Parathyroid adenoma (tissue), 2 donors: ENCODE results near the gene G3BP2.

Experiments used
- H2AFZ ChIP-seq: fragments of 300-600 bp; sonication (generic); one replicate; pipeline ENCODE4 v1.7.0; 2017; ENCODE audit warnings: antibody characterized with exemption, mild to moderate bottlenecking
- H3K27ac ChIP-seq: fragments of 300-600 bp; sonication (generic); one replicate; pipeline ENCODE4 v1.7.0; 2017
- H3K27me3 ChIP-seq: fragments of 300-600 bp; sonication (generic); one replicate; pipeline ENCODE4 v1.7.0; 2017; ENCODE audit warnings: low read length; ENCODE audit not compliant: control insufficient read depth, insufficient read depth
- H3K36me3 ChIP-seq: fragments of 300-600 bp; sonication (generic); one replicate; pipeline ENCODE4 v1.7.0; 2017; ENCODE audit warnings: low read length; ENCODE audit not compliant: control insufficient read depth, insufficient read depth
- H3K4me1 ChIP-seq: fragments of 300-600 bp; sonication (generic); one replicate; pipeline ENCODE4 v1.7.0; 2017; ENCODE audit warnings: control low read depth
- H3K4me2 ChIP-seq: fragments of 300-600 bp; sonication (generic); one replicate; pipeline ENCODE4 v1.7.0; 2017; ENCODE audit warnings: low read length
- H3K4me3 ChIP-seq: fragments of 300-600 bp; sonication (generic); one replicate; pipeline ENCODE4 v1.7.0; 2017; ENCODE audit warnings: low read depth, low read length
- H3K79me2 ChIP-seq: fragments of 300-600 bp; sonication (generic); one replicate; pipeline ENCODE4 v1.7.0; 2017; ENCODE audit warnings: control low read depth
- H3K9ac ChIP-seq: fragments of 300-600 bp; sonication (generic); one replicate; pipeline ENCODE4 v1.7.0; 2017; ENCODE audit warnings: mild to moderate bottlenecking
- H3K9me3 ChIP-seq: fragments of 300-600 bp; sonication (generic); one replicate; pipeline ENCODE4 v1.7.0; 2017; ENCODE audit warnings: low read length; ENCODE audit not compliant: control insufficient read depth
- CTCF ChIP-seq: fragments of 300-600 bp; sonication (generic); IDR thresholded peaks from one replicate; pipeline ENCODE4 v1.7.0; 2017; ENCODE audit warnings: antibody characterized with exemption, mild to moderate bottlenecking
- donor health status: primary hyperparathyroidism.

Gene G3BP2

GRCh38 chr4:75605928-75606327 is 67.3 kb downstream of the G3BP2 start:
- Histone ChIP-seq H3K36me3 (no peaks in the 10 kb centered on the region), H2AFZ (no peak overlapping the region), H3K9me3 (no peaks in the 10 kb centered on the region), H3K4me1 (no peaks in the 10 kb centered on the region), H3K27me3 (no peaks in the 10 kb centered on the region), H3K27ac (no peak overlapping the region), H3K9ac (no peak overlapping the region), H3K4me2 (no peak overlapping the region), H3K4me3 (no peak overlapping the region), H3K79me2 (no peaks in the 10 kb centered on the region)
- TF ChIP-seq CTCF = no peak

- Histone ChIP-seq H3K27ac (no peak overlapping the region), H3K79me2 (no peaks in the 10 kb centered on the region), H3K4me3 (no peak overlapping the region), H3K36me3 (no peaks in the 10 kb centered on the region), H3K4me1 (no peaks in the 10 kb centered on the region), H3K9ac (no peak overlapping the region), H3K4me2 (no peak overlapping the region), H2AFZ (no peak overlapping the region), H3K27me3 (no peaks in the 10 kb centered on the region), H3K9me3 (no peaks in the 10 kb centered on the region)
- no peak for TF ChIP-seq CTCF
Observed at GRCh38 chr4:75599647-75600046, 73.6 kb downstream of the G3BP2 start.

GRCh38 chr4:75598390-75598789 is 74.8 kb downstream of the G3BP2 start:
- no peaks in the 10 kb centered on the region for H3K27me3 ChIP-seq
- H3K9me3 ChIP-seq = no peaks in the 10 kb centered on the region
- H2AFZ ChIP-seq = no peak overlapping the region
- H3K4me3 ChIP-seq = no peak overlapping the region
- no peaks in the 10 kb centered on the region for H3K4me1 ChIP-seq
- H3K9ac ChIP-seq = no peak overlapping the region
- no peaks in the 10 kb centered on the region for H3K79me2 ChIP-seq
- no peaks in the 10 kb centered on the region for H3K36me3 ChIP-seq
- TF ChIP-seq CTCF = no peak
- no peak overlapping the region for H3K4me2 ChIP-seq
- H3K27ac ChIP-seq = no peak overlapping the region

GRCh38 chr4:75596061-75596460 is 77.2 kb downstream of the G3BP2 start:
- Histone ChIP-seq H3K27ac (no peak overlapping the region), H3K27me3 (no peaks in the 10 kb centered on the region), H3K9ac (no peak overlapping the region), H3K9me3 (no peaks in the 10 kb centered on the region), H3K4me1 (no peaks in the 10 kb centered on the region), H3K4me3 (no peak overlapping the region), H3K4me2 (no peak overlapping the region), H3K36me3 (no peaks in the 10 kb centered on the region), H2AFZ (no peak overlapping the region), H3K79me2 (no peaks in the 10 kb centered on the region)
- no peak for TF ChIP-seq CTCF

- H3K9me3 ChIP-seq = no peaks in the 10 kb centered on the region
- H3K4me2 ChIP-seq = no peak overlapping the region
- no peak overlapping the region for H3K9ac ChIP-seq
- no peak overlapping the region for H2AFZ ChIP-seq
- no peaks in the 10 kb centered on the region for H3K4me1 ChIP-seq
- no peak overlapping the region for H3K27ac ChIP-seq
- H3K36me3 ChIP-seq = no peaks in the 10 kb centered on the region
- no peak for TF ChIP-seq CTCF
- no peaks in the 10 kb centered on the region for H3K27me3 ChIP-seq
- no peak overlapping the region for H3K4me3 ChIP-seq
- no peaks in the 10 kb centered on the region for H3K79me2 ChIP-seq
Observed at GRCh38 chr4:75593393-75593792, 79.8 kb downstream of the G3BP2 start.
